Measurements from ENCODE around the gene OPALIN.

OPALIN gene

GRCh38 chr10:96387161-96387560 is 28.4 kb upstream of the OPALIN start:
- DNase-seq (ENCODE audit: low read depth): no peak

GRCh38 chr10:96384506-96384905 is 25.7 kb upstream of the OPALIN start:
- no peak overlapping the region for H3K4me3 ChIP-seq (ENCODE audit: low read depth, low read length)
- no peak for TF ChIP-seq CTCF (IDR thresholded peaks at IDR 0.05; ENCODE audit: low read depth, low read length, missing control alignments)
- no peak for DNase-seq (ENCODE audit: low read depth)

More at GRCh38 chr10:96387161-96387560, 28.4 kb upstream of the OPALIN start:
- no peak for TF ChIP-seq CTCF (IDR thresholded peaks at IDR 0.05; ENCODE audit: low read depth, low read length, missing control alignments)
- H3K4me3 ChIP-seq (ENCODE audit: low read depth, low read length): no peak overlapping the region

- DNase-seq (ENCODE audit: low read depth): no peak
- no peak overlapping the region for H3K4me3 ChIP-seq (ENCODE audit: low read depth, low read length)
- TF ChIP-seq CTCF (IDR thresholded peaks at IDR 0.05; ENCODE audit: low read depth, low read length, missing control alignments): no peak
These were observed 22.0 kb upstream of the OPALIN start for GRCh38 chr10:96380821-96381220.

GRCh38 chr10:96379758-96380157 is 21.0 kb upstream of the OPALIN start:
- H3K4me3 ChIP-seq (ENCODE audit: low read depth, low read length): no peak overlapping the region
- DNase-seq (ENCODE audit: low read depth): no peak
- no peak for TF ChIP-seq CTCF (IDR thresholded peaks at IDR 0.05; ENCODE audit: low read depth, low read length, missing control alignments)

GRCh38 chr10:96378741-96379140 is 19.9 kb upstream of the OPALIN start:
- DNase-seq (ENCODE audit: low read depth): no peak
- TF ChIP-seq CTCF (IDR thresholded peaks at IDR 0.05; ENCODE audit: low read depth, low read length, missing control alignments): no peak
- no peak overlapping the region for H3K4me3 ChIP-seq (ENCODE audit: low read depth, low read length)

GRCh38 chr10:96377816-96378294 is 19.1 kb upstream of the OPALIN start:
- DNase-seq (ENCODE audit: low read depth): no peak
- no peak for TF ChIP-seq CTCF (IDR thresholded peaks at IDR 0.05; ENCODE audit: low read depth, low read length, missing control alignments)
- H3K4me3 ChIP-seq (ENCODE audit: low read depth, low read length): no peak overlapping the region

- DNase-seq (ENCODE audit: low read depth): peak; percentile 16
- TF ChIP-seq CTCF (IDR thresholded peaks at IDR 0.05; ENCODE audit: low read depth, low read length, missing control alignments): no peak
- no peak overlapping the region for H3K4me3 ChIP-seq (ENCODE audit: low read depth, low read length)
These were observed 17.7 kb upstream of the OPALIN start for GRCh38 chr10:96376483-96376882.
